Nephron progenitor cell (in vitro differentiated cells): Measurements from ENCODE around the gene PCDHGA8.
"Not testable (repeated sequence)": the region's sequence is repeated elsewhere in the genome, so short reads cannot be mapped to it uniquely, and the experiment has no call there.

Source experiments
- DNase-seq: peaks from one replicate; pipeline ENCODE4 v3.0.0; 2021
- H3K27ac Mint-ChIP-seq: 2 replicates; pipeline ENCODE4 v1.8.0; 2021; ENCODE audit warnings: mild to moderate bottlenecking, moderate library complexity, mixed read lengths
- H3K27me3 Mint-ChIP-seq: 2 replicates; pipeline ENCODE4 v1.8.0; 2021; ENCODE audit warnings: mild to moderate bottlenecking, low read depth, mixed read lengths; ENCODE audit not compliant: poor library complexity
- H3K36me3 Mint-ChIP-seq: 2 replicates; pipeline ENCODE4 v1.8.0; 2021; ENCODE audit warnings: low read depth, mixed read lengths
- H3K4me1 Mint-ChIP-seq: 2 replicates; pipeline ENCODE4 v1.8.0; 2021; ENCODE audit warnings: mixed read lengths
- H3K4me3 Mint-ChIP-seq: 2 replicates; pipeline ENCODE4 v1.8.0; 2021; ENCODE audit warnings: mild to moderate bottlenecking, moderate library complexity, mixed read lengths
- H3K9me3 Mint-ChIP-seq: 2 replicates; pipeline ENCODE4 v1.8.0; 2021; ENCODE audit warnings: mild to moderate bottlenecking, moderate library complexity, mixed read lengths
- TF ChIP-seq, protein P1 (sequence below): fragments of 200-600 bp; sonication (generic); IDR thresholded peaks from 2 replicates; pipeline ENCODE4 v1.5.0; 2021; ENCODE audit warnings: antibody characterized with exemption

Gene PCDHGA8

DNA sequence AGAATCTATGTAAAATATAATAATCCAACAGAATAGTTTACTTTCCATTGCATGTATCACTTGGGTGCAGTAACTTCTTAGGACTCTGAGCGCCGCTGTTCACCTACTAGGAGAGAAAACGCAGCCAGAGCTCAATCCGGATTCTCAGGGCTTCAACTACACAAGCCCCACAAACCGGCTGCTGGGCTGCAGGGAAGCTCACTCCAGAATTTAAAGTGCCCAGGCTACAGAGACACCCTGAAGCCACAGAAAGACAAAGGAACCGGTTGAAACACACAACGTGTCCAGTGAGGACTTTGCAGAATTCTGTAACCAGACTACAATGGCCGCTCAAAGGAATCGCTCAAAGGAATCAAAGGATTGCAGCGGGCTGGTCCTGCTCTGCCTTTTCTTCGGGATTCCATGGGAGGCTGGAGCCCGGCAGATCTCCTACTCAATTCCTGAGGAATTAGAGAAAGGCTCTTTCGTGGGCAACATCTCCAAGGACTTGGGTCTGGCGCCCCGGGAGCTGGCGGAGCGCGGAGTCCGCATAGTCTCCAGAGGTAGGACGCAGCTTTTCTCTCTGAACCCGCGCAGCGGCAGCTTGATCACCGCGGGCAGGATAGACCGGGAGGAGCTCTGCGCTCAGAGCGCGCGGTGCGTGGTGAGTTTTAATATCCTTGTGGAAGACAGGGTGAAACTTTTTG lies 20.6 kb downstream of the PCDHGA8 start, which contains the start of gene PCDHGA10:
Gene PCDHGA10 (plus strand): TSS at position 134 of the 686 bp plus-strand sequence. CDS start 189 bp downstream, at position 323.
- Mint-ChIP-seq H3K9me3 (peaks cover 99% of the 10 kb centered on the region), H3K4me1 (peaks cover 26% of the 10 kb centered on the region)

DNA sequence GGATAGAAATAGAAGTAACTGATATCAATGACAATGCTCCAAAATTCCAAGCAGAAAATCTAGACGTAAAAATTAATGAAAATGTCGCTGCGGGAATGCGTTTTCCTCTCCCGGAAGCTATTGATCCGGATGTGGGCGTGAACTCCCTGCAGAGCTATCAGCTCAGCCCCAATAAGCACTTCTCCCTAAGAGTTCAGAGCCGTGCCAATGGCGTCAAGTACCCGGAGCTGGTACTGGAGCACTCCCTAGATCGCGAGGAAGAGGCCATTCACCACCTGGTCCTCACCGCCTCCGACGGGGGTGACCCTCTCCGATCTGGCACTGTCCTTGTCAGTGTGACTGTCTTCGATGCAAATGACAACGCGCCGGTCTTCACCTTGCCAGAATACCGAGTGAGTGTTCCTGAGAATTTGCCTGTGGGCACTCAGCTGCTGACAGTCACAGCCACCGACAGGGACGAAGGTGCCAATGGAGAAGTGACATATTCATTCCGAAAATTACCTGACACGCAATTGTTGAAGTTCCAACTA lies 21.2 kb downstream of the PCDHGA8 start:
- H3K4me1 Mint-ChIP-seq: peaks cover 23% of the 10 kb centered on the region
- H3K27ac Mint-ChIP-seq: peak overlapping the region; percentile 81
- H3K9me3 Mint-ChIP-seq: peaks cover 99% of the 10 kb centered on the region
- TF ChIP-seq, protein P1, sequence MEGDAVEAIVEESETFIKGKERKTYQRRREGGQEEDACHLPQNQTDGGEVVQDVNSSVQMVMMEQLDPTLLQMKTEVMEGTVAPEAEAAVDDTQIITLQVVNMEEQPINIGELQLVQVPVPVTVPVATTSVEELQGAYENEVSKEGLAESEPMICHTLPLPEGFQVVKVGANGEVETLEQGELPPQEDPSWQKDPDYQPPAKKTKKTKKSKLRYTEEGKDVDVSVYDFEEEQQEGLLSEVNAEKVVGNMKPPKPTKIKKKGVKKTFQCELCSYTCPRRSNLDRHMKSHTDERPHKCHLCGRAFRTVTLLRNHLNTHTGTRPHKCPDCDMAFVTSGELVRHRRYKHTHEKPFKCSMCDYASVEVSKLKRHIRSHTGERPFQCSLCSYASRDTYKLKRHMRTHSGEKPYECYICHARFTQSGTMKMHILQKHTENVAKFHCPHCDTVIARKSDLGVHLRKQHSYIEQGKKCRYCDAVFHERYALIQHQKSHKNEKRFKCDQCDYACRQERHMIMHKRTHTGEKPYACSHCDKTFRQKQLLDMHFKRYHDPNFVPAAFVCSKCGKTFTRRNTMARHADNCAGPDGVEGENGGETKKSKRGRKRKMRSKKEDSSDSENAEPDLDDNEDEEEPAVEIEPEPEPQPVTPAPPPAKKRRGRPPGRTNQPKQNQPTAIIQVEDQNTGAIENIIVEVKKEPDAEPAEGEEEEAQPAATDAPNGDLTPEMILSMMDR: no peak
- H3K36me3 Mint-ChIP-seq: peaks cover 97% of the 10 kb centered on the region
- H3K4me3 Mint-ChIP-seq: peak overlapping the region; percentile 88
- no peak for DNase-seq
- peaks cover 30% of the 10 kb centered on the region for H3K27me3 Mint-ChIP-seq

More for the DNA sequence above, 20.6 kb downstream of the PCDHGA8 start, which contains the start of gene PCDHGA10:
- peak within 1 kb of the TSS; percentile 81 for H3K27ac Mint-ChIP-seq
- TF ChIP-seq, protein P1: peak; percentile 56
- H3K27me3 Mint-ChIP-seq: peaks cover 26% of the 10 kb centered on the region
- peak within 1 kb of the TSS; percentile 88 for H3K4me3 Mint-ChIP-seq
- DNase-seq: peak; percentile 45
- H3K36me3 Mint-ChIP-seq: peaks cover 97% of the 10 kb centered on the region

DNA sequence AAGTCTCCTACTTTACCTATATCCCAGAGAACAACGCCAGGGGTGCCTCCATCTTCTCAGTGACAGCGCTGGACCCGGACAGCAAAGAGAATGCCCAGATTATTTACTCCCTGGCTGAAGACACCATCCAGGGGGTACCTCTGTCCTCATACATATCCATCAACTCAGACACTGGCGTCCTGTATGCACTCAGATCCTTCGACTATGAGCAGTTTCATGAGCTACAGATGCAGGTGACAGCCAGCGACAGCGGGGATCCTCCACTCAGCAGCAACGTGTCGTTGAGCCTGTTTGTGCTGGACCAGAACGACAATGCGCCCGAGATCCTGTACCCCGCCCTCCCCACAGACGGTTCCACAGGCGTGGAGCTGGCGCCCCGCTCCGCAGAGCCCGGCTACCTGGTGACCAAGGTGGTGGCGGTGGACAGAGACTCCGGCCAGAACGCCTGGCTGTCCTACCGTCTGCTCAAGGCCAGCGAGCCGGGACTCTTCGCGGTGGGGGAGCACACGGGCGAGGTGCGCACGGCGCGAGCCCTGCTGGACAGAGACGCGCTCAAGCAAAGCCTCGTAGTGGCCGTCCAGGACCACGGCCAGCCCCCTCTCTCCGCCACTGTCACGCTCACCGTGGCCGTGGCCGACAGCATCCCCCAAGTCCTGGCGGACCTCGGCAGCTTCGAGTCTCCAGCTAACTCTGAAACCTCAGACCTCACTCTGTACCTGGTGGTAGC lies 22.3 kb downstream of the PCDHGA8 start:
- Mint-ChIP-seq H3K36me3 (peaks cover 97% of the 10 kb centered on the region), H3K4me3 (peak overlapping the region; percentile 39), H3K4me1 (peaks cover 17% of the 10 kb centered on the region), H3K27me3 (peaks cover 25% of the 10 kb centered on the region), H3K9me3 (peaks cover 99% of the 10 kb centered on the region)
- DNase-seq, H3K27ac Mint-ChIP-seq: not testable (repeated sequence)

DNA sequence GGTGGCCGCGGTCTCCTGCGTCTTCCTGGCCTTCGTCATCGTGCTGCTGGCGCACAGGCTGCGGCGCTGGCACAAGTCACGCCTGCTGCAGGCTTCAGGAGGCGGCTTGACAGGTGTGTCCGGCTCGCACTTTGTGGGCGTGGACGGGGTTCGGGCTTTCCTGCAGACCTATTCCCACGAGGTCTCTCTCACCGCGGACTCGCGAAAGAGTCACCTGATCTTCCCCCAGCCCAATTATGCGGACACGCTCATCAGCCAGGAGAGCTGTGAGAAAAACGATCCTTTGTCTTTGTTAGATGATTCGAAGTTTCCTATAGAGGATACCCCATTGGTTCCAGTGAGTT lies 22.8 kb downstream of the PCDHGA8 start:
- Mint-ChIP-seq H3K9me3 (peaks cover 99% of the 10 kb centered on the region), H3K36me3 (peaks cover 97% of the 10 kb centered on the region), H3K4me1 (peaks cover 16% of the 10 kb centered on the region), H3K27me3 (peaks cover 25% of the 10 kb centered on the region), H3K4me3 (peak overlapping the region; percentile 25)
- not testable (repeated sequence) for DNase-seq, H3K27ac Mint-ChIP-seq

DNA sequence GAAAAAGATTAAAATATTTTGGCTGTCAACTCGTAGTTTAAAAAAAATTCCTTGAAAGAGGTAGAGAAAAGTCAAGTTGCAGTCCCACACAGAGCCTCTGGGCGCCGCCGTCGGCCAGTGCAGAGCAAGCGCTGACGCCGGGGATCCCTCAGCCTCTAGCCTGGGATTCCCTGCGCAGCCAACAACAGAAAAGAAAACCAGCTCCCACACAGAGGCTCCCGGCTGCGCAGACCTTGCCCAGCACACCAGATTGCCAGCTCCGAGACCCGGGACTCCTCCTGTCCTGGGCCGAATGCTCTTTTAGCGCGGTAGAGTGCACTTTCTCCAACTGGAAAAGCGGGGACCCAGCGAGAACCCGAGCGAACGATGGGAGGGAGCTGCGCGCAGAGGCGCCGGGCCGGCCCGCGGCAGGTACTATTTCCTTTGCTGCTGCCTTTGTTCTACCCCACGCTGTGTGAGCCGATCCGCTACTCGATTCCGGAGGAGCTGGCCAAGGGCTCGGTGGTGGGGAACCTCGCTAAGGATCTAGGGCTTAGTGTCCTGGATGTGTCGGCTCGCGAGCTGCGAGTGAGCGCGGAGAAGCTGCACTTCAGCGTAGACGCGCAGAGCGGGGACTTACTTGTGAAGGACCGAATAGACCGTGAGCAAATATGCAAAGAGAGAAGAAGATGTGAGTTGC lies 25.2 kb downstream of the PCDHGA8 start, which contains the start of gene PCDHGB7:
Gene PCDHGB7 (plus strand): TSS at position 184 of the 679 bp plus-strand sequence. CDS start 183 bp downstream, at position 367.
- H3K27ac Mint-ChIP-seq: peak within 1 kb of the TSS; percentile 92
- H3K36me3 Mint-ChIP-seq: peaks cover 98% of the 10 kb centered on the region
- peaks cover 13% of the 10 kb centered on the region for H3K4me1 Mint-ChIP-seq
- peaks cover 30% of the 10 kb centered on the region for H3K27me3 Mint-ChIP-seq
- peak; percentile 46 for DNase-seq
- peak within 1 kb of the TSS; percentile 80 for H3K4me3 Mint-ChIP-seq
- TF ChIP-seq, protein P1: peak; percentile 45
- peaks cover 99% of the 10 kb centered on the region for H3K9me3 Mint-ChIP-seq

DNA sequence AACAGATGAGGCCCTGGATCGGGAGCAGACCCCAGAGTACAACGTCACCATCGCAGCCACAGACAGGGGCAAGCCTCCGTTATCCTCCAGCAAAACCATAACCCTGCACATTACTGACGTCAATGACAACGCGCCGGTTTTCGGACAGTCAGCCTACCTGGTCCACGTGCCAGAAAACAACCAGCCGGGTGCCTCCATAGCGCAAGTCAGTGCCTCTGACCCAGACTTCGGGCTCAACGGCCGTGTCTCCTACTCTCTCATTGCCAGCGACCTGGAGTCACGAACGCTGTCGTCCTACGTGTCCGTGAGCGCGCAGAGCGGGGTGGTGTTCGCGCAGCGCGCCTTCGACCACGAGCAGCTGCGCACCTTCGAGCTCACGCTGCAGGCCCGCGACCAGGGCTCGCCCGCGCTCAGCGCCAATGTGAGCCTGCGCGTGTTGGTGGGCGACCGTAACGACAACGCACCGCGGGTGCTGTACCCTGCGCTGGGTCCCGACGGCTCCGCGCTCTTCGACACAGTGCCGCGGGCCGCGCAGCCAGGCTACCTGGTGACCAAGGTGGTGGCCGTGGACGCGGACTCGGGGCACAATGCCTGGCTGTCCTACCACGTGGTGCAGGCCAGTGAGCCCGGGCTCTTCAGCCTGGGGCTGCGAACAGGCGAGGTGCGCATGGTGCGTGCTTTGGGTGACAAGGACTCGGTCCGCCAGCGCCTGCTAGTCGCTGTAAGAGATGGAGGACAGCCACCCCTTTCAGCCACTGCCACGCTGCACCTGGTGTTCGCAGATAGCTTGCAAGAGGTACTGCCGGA lies 26.8 kb downstream of the PCDHGA8 start:
- TF ChIP-seq, protein P1: no peak
- Mint-ChIP-seq H3K4me1 (peaks cover 5% of the 10 kb centered on the region), H3K9me3 (peaks cover 97% of the 10 kb centered on the region), H3K27ac (no peak overlapping the region), H3K4me3 (peak overlapping the region; percentile 80), H3K36me3 (peaks cover 97% of the 10 kb centered on the region), H3K27me3 (peaks cover 17% of the 10 kb centered on the region)
- DNase-seq: no peak
